ENCODE results near the gene HOXB5.

The HOXB5 gene

DNA sequence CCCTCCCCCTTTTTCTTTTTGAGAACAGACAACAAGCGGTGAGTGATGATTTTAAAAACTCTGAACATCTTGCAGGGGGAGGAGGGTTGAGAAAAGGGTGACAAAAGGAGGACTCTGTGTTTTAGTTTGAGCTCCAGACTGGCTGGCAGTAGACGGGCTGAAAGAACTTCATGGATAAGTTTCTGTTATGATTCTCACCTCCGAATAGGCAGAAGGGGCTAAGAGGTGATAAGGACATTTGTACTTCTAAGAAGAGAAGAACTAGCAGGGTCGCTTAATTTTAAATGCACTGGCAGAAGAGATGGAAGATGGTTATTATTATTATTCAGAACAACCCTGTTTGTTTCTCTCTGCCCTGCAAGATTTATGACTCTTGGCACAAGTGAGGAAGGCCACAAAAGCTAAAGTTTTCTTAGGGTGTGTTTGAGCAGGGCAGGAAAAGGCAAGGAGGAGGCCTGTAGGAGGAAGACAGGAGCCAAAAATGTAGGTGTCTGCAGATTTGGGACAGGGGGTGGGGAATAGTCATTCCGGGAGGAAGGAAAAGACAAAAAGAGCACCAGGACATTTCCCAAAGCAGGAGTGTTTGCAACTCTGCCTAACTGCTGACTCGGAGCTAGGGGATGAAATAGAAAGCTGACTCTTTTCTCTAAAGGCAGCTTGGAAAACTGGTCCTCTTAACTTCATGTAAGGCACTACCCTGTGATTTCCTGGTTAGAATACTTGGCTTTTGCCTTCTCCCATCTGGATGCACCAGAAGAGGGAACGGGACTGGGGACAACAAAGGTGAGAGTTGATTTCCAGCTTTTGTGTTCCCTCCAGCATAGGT, 36.8 kb downstream of the HOXB5 start (continued):
- TF ChIP-seq INSM2 (tag by site-specific recombination; IDR thresholded peaks at IDR 0.05) (no peak), ZNF366 (tag by site-specific recombination; conservative IDR thresholded peaks at IDR 0.05) (peak; percentile 57; the same call in 1 of the 2 replicates), ZNF510 (tag by site-specific recombination; IDR thresholded peaks at IDR 0.05; ENCODE audit: insufficient replicate concordance) (no peak), ZNF518A (tag by site-specific recombination; conservative IDR thresholded peaks at IDR 0.05; ENCODE audit: low read depth) (no peak), BCL6B (tag by site-specific recombination; IDR thresholded peaks at IDR 0.05) (no peak), REPIN1 (tag by site-specific recombination; IDR thresholded peaks at IDR 0.05; ENCODE audit: low read depth) (peak; percentile 71; the same call in 1 of the 2 replicates), OVOL3 (tag by site-specific recombination; IDR thresholded peaks at IDR 0.05) (no peak), ZNF302 (tag by site-specific recombination; IDR thresholded peaks at IDR 0.05; ENCODE audit: low read depth) (no peak), SP7 (tag by site-specific recombination; IDR thresholded peaks at IDR 0.05) (peak; percentile 67), ZNF37A (tag by site-specific recombination; IDR thresholded peaks at IDR 0.05) (no peak), ZBTB20 (tag by site-specific recombination; IDR thresholded peaks at IDR 0.05) (peak; percentile 83), IKZF3 (tag by site-specific recombination; IDR thresholded peaks at IDR 0.05) (peak; percentile 81), ZNF76 (tag by site-specific recombination; IDR thresholded peaks at IDR 0.05; ENCODE audit: borderline replicate concordance, low read depth) (no peak), ZNF2 (tag by site-specific recombination; IDR thresholded peaks at IDR 0.05) (no peak), KLF10 (tag by site-specific recombination; IDR thresholded peaks at IDR 0.05) (0 out of 2 replicates have a peak, but pooled peaks have one; percentile 8)

DNA sequence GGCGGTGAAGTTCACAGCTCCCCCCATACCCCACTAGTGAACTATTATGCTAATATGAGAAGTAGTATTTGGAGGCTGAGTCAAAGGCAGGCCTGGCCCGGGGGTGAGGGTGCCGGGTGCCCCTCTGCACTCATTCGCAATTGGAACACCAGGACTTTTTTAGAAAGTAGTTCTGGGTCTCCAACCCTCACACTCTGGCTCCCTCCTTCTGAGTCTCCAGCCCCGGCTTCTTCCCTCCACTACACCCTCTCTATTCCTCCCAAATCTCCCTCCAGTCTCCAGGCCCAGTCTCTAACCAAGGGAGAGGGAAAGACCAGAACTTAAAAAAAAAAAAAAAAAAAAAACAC, 37.4 kb downstream of the HOXB5 start:
- H3K4me3 ChIP-seq (ENCODE audit: low read depth, low read length), result peak overlapping the region; percentile 44
- H3K9me3 ChIP-seq (ENCODE audit: control insufficient read depth, insufficient read depth, low read depth, low read length), result no peaks in the 10 kb centered on the region
- H3K36me3 ChIP-seq (ENCODE audit: control insufficient read depth in 2 of 2, insufficient read depth in 1 of 2, low read length in 2 of 2), result peaks cover 11 to 52% of the 10 kb centered on the region in 2 experiments
- CTCF ChIA-PET, result interaction anchor here (0.7 to 1.7 kb wide), 9 partner anchors 10 to 403 kb away, joined by 3 to 5 read pairs (median 4); no protein-coding TSS in a partner anchor
- POLR2A ChIA-PET, result interaction anchor here (0.7 to 3.0 kb wide), 13 partner anchors 9 to 306 kb away, joined by 3 to 26 read pairs (median 4); partner anchors contain the start of gene HOXB5
- TF ChIP-seq, protein P1, sequence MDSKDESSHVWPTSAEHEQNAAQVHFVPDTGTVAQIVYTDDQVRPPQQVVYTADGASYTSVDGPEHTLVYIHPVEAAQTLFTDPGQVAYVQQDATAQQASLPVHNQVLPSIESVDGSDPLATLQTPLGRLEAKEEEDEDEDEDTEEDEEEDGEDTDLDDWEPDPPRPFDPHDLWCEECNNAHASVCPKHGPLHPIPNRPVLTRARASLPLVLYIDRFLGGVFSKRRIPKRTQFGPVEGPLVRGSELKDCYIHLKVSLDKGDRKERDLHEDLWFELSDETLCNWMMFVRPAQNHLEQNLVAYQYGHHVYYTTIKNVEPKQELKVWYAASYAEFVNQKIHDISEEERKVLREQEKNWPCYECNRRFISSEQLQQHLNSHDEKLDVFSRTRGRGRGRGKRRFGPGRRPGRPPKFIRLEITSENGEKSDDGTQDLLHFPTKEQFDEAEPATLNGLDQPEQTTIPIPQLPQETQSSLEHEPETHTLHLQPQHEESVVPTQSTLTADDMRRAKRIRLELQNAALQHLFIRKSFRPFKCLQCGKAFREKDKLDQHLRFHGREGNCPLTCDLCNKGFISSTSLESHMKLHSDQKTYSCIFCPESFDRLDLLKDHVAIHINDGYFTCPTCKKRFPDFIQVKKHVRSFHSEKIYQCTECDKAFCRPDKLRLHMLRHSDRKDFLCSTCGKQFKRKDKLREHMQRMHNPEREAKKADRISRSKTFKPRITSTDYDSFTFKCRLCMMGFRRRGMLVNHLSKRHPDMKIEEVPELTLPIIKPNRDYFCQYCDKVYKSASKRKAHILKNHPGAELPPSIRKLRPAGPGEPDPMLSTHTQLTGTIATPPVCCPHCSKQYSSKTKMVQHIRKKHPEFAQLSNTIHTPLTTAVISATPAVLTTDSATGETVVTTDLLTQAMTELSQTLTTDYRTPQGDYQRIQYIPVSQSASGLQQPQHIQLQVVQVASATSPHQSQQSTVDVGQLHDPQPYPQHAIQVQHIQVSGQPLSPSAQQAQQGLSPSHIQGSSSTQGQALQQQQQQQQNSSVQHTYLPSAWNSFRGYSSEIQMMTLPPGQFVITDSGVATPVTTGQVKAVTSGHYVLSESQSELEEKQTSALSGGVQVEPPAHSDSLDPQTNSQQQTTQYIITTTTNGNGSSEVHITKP (tag by site-specific recombination; IDR thresholded peaks at IDR 0.05), result peak; percentile 92
- TF ChIP-seq RBAK (tag by site-specific recombination; IDR thresholded peaks at IDR 0.05), result no peak
- H3K27ac ChIP-seq (ENCODE audit: extremely low read depth, low read depth, low read length), result peak overlapping the region; percentile 97
- peaks cover 62% of the 10 kb centered on the region for H3K4me1 ChIP-seq (ENCODE audit: control insufficient read depth, insufficient read depth, low read length)
